Cardiac muscle cell (in vitro differentiated cells and primary cell): ENCODE measurements around the gene TNXB. TPM values are rescaled to one million over a fixed set of nuclear protein-coding genes. Genes with fewer than 3 reads are reported as not detected.
A peak's percentile ranks its signal among the peaks of the same experiment; 100 is the strongest.

ENCODE experiments used
- DNase-seq, 2 donors: peaks; one replicate each; pipeline versions ENCODE4 v3.0.0 to v3.0.0-alpha.2; 2010 to 2017; ENCODE audit warnings: low read depth in 1 of 2, low spot score in 1 of 2
- H3K27ac ChIP-seq: fragments of 200-600 bp; sonication (generic); 2 replicates; pipeline ENCODE4 v1.5.1; 2016
- H3K27me3 ChIP-seq: fragments of 200-600 bp; sonication (generic); 2 replicates; pipeline ENCODE4 v1.6.0; 2016; ENCODE audit warnings: control low read depth
- H3K36me3 ChIP-seq: fragments of 200-600 bp; sonication (generic); 2 replicates; pipeline ENCODE4 v1.5.1; 2016; ENCODE audit warnings: control low read depth
- H3K4me1 ChIP-seq: fragments of 200-600 bp; sonication (generic); 2 replicates; pipeline ENCODE4 v1.8.1; 2017; ENCODE audit warnings: low read depth, mild to moderate bottlenecking, mixed run types
- H3K4me3 ChIP-seq: fragments of 200-600 bp; sonication (generic); 2 replicates; pipeline ENCODE4 v1.5.1; 2016; ENCODE audit warnings: mild to moderate bottlenecking
- H3K9me3 ChIP-seq: fragments of 200-600 bp; sonication (generic); 2 replicates; pipeline ENCODE4 v1.5.1; 2017; ENCODE audit warnings: low read depth, mild to moderate bottlenecking, control low read depth
- CTCF ChIP-seq: IDR thresholded peaks from 2 replicates; pipeline ENCODE4 v1.5.1; 2012; ENCODE audit warnings: low read depth, mild to moderate bottlenecking, low read length
- polyA plus RNA-seq: library from polyadenylated mRNA; unstranded; fragments of >200 nt; fragmentation: Nextera tagmentation; extraction: Ambion mirVana; gene quantifications from 2 replicates; pipeline ENCODE4 v1.2.1, GENCODE V29; 2016
- total RNA-seq: library from RNA; depleted of rRNA; stranded (reverse); fragments of >200 nt; gene quantifications from 2 replicates; pipeline ENCODE4 v1.2.3, GENCODE V29; 2016

The TNXB gene
- total and polyA plus RNA-seq, 2 experiments from 2014 or later: 0.92 to 9.3 TPM

- no peak for TF ChIP-seq CTCF
- Histone ChIP-seq H3K27me3 (no peaks in the 10 kb centered on the region), H3K27ac (no peak overlapping the region), H3K4me3 (no peak overlapping the region), H3K9me3 (no peaks in the 10 kb centered on the region), H3K36me3 (no peaks in the 10 kb centered on the region), H3K4me1 (no peaks in the 10 kb centered on the region)
- DNase-seq: peak in 1 of 2 donors; percentile 83
Measured at GRCh38 chr6:32076321-32076809, 32.8 kb downstream of the TNXB start.

- Histone ChIP-seq H3K4me1 (no peaks in the 10 kb centered on the region), H3K9me3 (no peaks in the 10 kb centered on the region), H3K27me3 (no peaks in the 10 kb centered on the region), H3K36me3 (no peaks in the 10 kb centered on the region), H3K4me3 (no peak overlapping the region), H3K27ac (no peak overlapping the region)
- TF ChIP-seq CTCF: no peak
- no peak for DNase-seq
Measured at GRCh38 chr6:32075781-32076180, 33.4 kb downstream of the TNXB start.

- Histone ChIP-seq H3K27me3 (no peaks in the 10 kb centered on the region), H3K4me3 (no peak overlapping the region), H3K4me1 (no peaks in the 10 kb centered on the region), H3K9me3 (no peaks in the 10 kb centered on the region), H3K27ac (no peak overlapping the region), H3K36me3 (no peaks in the 10 kb centered on the region)
- no peak for TF ChIP-seq CTCF
- peak in 1 of 2 donors; percentile 50 for DNase-seq
Measured at GRCh38 chr6:32074996-32075532, 34.1 kb downstream of the TNXB start.

- no peak overlapping the region for H3K27ac ChIP-seq
- no peaks in the 10 kb centered on the region for H3K36me3 ChIP-seq
- no peaks in the 10 kb centered on the region for H3K4me1 ChIP-seq
- no peaks in the 10 kb centered on the region for H3K27me3 ChIP-seq
- no peak for DNase-seq
- H3K9me3 ChIP-seq: no peaks in the 10 kb centered on the region
- TF ChIP-seq CTCF: no peak
- H3K4me3 ChIP-seq: no peak overlapping the region
Measured at GRCh38 chr6:32073613-32074012, 35.5 kb downstream of the TNXB start.

- no peaks in the 10 kb centered on the region for H3K36me3 ChIP-seq
- no peak for DNase-seq
- H3K9me3 ChIP-seq: no peaks in the 10 kb centered on the region
- TF ChIP-seq CTCF: no peak
- H3K4me3 ChIP-seq: no peak overlapping the region
- no peaks in the 10 kb centered on the region for H3K27me3 ChIP-seq
- no peak overlapping the region for H3K27ac ChIP-seq
- H3K4me1 ChIP-seq: no peaks in the 10 kb centered on the region
Measured at GRCh38 chr6:32073101-32073500, 36.0 kb downstream of the TNXB start.
